ENCODE results near the gene GATAD2A. TPM values are rescaled to one million over a fixed set of nuclear protein-coding genes. Genes with fewer than 3 reads are reported as not detected.
A peak's percentile ranks its signal among the peaks of the same experiment; 100 is the strongest.

Gene GATAD2A
- total and polyA plus RNA-seq, 2 of the 13 experiments (the other 11 are each of a cell fraction or from before 2014, with no cell fraction given) = 16.8 to 28.6 TPM

DNA sequence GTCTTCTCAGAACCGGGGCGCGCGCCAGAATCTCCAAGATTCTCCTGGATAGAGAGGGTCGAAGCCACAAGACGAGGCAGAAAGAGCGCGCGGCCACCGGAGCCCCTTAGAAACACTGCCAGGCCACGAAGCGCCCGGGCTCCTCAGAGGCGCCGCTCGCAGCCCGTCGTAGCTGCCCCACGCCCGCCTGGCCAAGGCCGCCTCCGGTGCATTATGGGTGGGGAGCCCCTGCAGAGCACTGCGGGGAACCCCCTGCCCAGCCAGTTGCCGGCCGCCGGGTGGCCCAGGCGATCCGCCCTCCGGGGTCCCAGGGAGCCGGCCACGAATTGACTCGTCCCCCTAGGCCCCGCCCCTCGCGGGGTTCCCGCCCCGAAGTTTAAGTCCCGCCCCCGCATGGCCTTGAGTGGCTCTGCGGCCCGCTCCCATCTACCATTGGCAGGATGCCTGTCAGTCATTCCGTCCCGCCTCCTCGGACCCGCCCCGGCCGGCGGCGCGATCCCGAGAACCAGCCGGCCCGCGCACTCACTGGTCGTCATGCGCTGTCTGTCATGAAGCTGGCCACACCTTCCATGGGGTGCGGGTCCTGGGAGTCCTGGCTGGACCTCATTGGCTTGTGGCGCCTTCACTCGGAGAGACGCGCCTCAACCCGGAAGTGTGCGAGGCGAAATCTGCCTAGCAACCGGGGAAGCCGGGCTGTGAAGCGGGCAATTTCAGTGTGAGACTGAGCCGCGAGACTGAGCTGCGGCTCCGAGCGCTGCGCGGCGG, 20.2 kb upstream of the GATAD2A start (continued):
- TF ChIP-seq, protein P1, sequence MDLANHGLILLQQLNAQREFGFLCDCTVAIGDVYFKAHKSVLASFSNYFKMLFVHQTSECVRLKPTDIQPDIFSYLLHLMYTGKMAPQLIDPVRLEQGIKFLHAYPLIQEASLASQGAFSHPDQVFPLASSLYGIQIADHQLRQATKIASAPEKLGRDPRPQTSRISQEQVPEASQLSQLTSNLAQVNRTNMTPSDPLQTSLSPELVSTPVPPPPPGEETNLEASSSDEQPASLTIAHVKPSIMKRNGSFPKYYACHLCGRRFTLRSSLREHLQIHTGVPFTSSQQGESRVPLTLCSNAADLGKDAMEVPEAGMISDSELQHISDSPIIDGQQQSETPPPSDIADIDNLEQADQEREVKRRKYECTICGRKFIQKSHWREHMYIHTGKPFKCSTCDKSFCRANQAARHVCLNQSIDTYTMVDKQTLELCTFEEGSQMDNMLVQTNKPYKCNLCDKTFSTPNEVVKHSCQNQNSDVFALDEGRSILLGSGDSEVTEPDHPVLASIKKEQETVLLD (CRISPR knock-in tag; IDR thresholded peaks at IDR 0.05; ENCODE audit: low read depth) = peak; percentile 8; the same call in 1 of the 2 replicates
- TF ChIP-seq, protein P2, sequence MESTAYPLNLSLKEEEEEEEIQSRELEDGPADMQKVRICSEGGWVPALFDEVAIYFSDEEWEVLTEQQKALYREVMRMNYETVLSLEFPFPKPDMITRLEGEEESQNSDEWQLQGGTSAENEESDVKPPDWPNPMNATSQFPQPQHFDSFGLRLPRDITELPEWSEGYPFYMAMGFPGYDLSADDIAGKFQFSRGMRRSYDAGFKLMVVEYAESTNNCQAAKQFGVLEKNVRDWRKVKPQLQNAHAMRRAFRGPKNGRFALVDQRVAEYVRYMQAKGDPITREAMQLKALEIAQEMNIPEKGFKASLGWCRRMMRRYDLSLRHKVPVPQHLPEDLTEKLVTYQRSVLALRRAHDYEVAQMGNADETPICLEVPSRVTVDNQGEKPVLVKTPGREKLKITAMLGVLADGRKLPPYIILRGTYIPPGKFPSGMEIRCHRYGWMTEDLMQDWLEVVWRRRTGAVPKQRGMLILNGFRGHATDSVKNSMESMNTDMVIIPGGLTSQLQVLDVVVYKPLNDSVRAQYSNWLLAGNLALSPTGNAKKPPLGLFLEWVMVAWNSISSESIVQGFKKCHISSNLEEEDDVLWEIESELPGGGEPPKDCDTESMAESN (CRISPR knock-in tag; conservative IDR thresholded peaks at IDR 0.05) = peak; percentile 68; the same call in 1 of the 2 replicates
- TF ChIP-seq HHEX (CRISPR knock-in tag; IDR thresholded peaks at IDR 0.05) (no peak), TBX3 (IDR thresholded peaks at IDR 0.05; ENCODE audit: borderline replicate concordance) (peak; percentile 66; the same call in 1 of the 2 replicates), THAP11 (CRISPR knock-in tag; IDR thresholded peaks at IDR 0.05) (peak; percentile 79), ZNF839 (CRISPR knock-in tag; IDR thresholded peaks at IDR 0.05; ENCODE audit: borderline replicate concordance) (no peak), ZSCAN29 (CRISPR knock-in tag; conservative IDR thresholded peaks at IDR 0.05) (no peak), NFIB (CRISPR knock-in tag; IDR thresholded peaks at IDR 0.05; ENCODE audit: borderline replicate concordance) (no peak), ASH2L (IDR thresholded peaks at IDR 0.05; ENCODE audit: insufficient read length, low read depth, low read length) (no peak), RAD51 (IDR thresholded peaks at IDR 0.05; ENCODE audit: borderline replicate concordance) (no peak), SIN3B (IDR thresholded peaks at IDR 0.05; ENCODE audit: low read length) (0 out of 2 replicates have a peak, but pooled peaks have one; percentile 60), ZNF543 (CRISPR knock-in tag; IDR thresholded peaks at IDR 0.05) (no peak), KLF16 (CRISPR knock-in tag; IDR thresholded peaks at IDR 0.05) (no peak; a peak in 1 of 4 replicates), ELF1 (CRISPR knock-in tag; IDR thresholded peaks at IDR 0.05) (peak; percentile 100), HDAC1 (CRISPR knock-in tag; IDR thresholded peaks at IDR 0.05) (0 out of 2 replicates have a peak, but pooled peaks have one; percentile 45)
- TF ChIP-seq, protein P3, sequence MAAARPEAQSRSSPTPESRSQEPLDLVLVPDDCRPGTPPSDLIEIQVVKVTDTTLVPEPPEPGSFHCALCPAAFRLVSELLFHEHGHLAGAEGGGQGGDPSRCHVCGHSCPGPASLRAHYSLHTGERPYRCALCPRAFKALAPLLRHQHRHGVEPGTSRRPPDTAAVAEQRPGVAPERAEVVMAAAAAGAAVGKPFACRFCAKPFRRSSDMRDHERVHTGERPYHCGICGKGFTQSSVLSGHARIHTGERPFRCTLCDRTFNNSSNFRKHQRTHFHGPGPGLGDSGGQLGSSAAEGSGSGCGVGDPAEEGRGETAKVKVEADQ (CRISPR knock-in tag; IDR thresholded peaks at IDR 0.05; ENCODE audit: borderline replicate concordance) = no peak
- TF ChIP-seq, protein P4, sequence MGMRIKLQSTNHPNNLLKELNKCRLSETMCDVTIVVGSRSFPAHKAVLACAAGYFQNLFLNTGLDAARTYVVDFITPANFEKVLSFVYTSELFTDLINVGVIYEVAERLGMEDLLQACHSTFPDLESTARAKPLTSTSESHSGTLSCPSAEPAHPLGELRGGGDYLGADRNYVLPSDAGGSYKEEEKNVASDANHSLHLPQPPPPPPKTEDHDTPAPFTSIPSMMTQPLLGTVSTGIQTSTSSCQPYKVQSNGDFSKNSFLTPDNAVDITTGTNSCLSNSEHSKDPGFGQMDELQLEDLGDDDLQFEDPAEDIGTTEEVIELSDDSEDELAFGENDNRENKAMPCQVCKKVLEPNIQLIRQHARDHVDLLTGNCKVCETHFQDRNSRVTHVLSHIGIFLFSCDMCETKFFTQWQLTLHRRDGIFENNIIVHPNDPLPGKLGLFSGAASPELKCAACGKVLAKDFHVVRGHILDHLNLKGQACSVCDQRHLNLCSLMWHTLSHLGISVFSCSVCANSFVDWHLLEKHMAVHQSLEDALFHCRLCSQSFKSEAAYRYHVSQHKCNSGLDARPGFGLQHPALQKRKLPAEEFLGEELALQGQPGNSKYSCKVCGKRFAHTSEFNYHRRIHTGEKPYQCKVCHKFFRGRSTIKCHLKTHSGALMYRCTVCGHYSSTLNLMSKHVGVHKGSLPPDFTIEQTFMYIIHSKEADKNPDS (CRISPR knock-in tag; IDR thresholded peaks at IDR 0.05) = no peak
- TF ChIP-seq, protein P5, sequence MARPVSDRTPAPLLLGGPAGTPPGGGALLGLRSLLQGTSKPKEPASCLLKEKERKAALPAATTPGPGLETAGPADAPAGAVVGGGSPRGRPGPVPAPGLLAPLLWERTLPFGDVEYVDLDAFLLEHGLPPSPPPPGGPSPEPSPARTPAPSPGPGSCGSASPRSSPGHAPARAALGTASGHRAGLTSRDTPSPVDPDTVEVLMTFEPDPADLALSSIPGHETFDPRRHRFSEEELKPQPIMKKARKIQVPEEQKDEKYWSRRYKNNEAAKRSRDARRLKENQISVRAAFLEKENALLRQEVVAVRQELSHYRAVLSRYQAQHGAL (CRISPR knock-in tag; IDR thresholded peaks at IDR 0.05; ENCODE audit: not compliant biosample characterization) = no peak
- TF ChIP-seq, protein P6, sequence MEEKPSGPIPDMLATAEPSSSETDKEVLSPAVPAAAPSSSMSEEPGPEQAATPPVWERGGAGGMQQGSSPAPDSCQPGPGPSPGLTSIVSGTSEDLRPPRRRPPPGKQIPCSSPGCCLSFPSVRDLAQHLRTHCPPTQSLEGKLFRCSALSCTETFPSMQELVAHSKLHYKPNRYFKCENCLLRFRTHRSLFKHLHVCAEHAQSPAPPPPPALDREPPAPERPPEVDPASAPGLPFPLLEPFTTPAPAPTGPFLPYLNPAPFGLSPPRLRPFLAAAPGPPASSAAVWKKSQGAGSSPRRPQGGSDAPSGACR (CRISPR knock-in tag; IDR thresholded peaks at IDR 0.05) = no peak
